NCI-H526 treated with DMSO at 0.1 percent for 48 hours (cell line): Measurements from ENCODE around the gene TBX3.

Source experiments
- DNase-seq: peaks from one replicate; lab custom pipeline; 2025; lab: John Stamatoyannopoulos, UW

TBX3 gene

DNA sequence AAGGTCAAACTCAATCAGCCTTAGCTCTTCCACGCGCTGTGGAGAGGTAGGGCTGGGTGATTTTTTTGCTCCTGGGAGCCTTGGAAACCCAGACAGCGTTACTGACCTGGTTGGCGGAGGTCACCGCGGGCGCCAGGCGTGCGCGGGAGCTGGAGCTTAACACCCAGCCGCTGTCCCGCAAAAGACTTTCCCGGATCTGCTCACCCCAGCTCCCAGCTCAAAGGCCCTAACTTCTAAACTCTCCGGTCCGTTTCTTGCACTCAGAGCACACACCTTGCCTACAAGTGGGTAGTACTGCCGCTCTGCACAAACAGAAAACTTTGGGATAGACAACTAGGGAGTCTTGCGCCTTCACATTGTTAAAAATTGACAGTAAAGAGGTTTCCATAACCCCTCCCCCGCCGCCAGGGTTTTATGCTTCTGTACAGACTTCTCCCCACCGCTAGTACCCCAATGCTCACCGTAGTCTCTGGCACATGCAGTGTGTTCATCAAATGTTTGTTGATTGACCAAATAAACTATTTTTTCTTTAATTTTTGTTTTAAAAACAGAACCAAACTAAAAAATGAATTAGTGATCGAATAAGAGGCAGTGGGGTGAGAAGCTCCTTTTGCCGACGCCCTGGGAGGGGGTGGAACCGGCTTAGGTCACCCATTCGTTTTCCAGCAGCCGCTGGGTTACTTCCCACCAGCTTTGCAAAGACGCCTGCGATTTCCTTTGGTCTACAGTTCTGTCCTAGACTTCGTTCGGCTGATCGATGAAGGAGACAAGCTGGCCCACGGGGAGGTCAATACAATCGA is 12.7 kb upstream of the TBX3 start:
- no peak for DNase-seq

GRCh38 chr12:114695305-114695592 is 11.3 kb upstream of the TBX3 start:
- DNase-seq, result no peak

- DNase-seq, result no peak
These were observed 10.7 kb upstream of the TBX3 start for GRCh38 chr12:114694436-114695304.

DNA sequence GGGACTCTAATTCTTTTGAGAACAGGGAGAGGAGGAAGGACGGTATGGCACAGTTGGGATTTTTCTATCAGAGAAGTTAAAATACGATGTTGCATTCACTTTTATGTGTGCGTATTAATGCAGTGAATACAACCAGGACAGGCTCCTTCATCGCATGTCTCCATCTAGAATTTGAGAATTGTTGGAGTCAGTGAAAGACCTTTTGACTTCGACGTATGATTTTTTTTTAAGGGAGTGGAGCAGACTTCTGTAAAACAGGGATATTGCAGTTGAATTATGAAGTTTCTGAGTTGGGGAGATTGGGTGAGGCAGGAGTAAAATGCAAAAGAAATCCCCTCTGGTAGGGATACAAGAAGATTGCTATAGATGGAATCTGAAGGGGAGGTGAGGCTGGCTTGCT is 9.6 kb upstream of the TBX3 start:
- DNase-seq, result no peak

DNA sequence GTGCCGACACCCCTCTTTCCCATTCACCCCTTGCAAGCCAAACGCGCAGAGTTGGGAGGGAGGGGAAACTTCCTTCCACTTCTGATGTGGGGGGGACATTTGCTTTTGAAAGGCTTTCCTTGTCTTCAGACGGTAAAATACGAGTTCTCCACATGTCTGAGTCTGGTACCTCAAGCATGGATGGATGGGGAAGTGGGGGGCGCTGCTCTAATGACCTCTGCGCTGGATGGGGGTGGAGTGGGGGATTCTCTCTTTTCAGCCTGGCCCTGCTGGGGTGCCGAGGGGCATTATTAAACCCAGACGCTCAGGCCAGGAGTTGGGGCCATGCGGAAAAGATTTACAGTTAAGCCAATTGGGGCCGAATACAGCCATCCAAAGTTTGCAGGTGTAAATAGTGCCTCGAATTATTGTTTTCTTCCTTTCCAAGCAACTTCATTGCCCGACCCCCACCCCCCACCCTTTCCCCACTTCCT is 9.1 kb upstream of the TBX3 start:
- no peak for DNase-seq

- DNase-seq, result no peak
These were observed 8.4 kb upstream of the TBX3 start for GRCh38 chr12:114692186-114693058.

GRCh38 chr12:114691763-114692185 is 7.8 kb upstream of the TBX3 start:
- no peak for DNase-seq

- DNase-seq, result no peak
These were observed 7.2 kb upstream of the TBX3 start for GRCh38 chr12:114691196-114691595.

DNA sequence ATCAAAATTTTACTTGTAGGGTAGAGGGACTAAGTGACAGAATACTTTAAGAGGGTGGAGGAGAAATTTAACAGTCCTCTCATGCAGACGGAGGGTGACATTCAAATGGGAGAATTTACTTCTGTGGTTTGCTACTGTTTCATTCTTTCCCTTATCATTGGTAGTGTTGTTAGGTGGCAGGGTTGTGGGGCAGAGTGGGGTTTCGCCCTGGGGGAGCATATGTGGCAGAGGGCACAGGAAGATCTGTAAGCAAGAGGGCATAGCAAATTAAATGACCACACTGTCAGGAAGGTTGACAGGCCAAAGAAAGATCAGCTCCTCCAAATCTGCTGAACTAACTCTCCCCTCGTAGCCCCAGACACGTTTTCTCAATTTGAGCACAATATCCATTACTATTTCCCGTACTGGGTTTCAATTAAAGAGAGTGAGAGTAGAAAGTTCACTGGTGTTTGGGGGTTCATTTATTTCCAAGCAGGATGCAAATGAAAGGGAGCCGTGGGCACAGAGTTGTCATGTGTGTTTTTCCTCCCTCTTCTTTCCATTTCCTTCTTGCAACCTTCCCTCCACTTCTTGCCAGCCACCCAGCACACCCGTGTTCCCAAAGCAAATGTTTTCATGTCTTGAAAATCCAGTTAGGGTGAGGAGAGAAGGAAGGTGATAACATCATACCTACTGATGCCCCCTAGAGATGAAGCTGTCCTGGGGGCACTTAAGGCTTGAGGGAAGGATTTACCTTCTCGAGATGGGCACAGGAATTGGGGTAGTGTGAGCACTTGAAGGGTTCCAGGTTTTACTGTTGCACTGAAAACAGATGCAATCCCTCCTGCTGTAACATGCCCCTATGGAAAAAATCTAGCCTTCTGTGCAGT is 6.5 kb upstream of the TBX3 start:
- no peak for DNase-seq

GRCh38 chr12:114689075-114689994 is 5.4 kb upstream of the TBX3 start:
- no peak for DNase-seq

DNA sequence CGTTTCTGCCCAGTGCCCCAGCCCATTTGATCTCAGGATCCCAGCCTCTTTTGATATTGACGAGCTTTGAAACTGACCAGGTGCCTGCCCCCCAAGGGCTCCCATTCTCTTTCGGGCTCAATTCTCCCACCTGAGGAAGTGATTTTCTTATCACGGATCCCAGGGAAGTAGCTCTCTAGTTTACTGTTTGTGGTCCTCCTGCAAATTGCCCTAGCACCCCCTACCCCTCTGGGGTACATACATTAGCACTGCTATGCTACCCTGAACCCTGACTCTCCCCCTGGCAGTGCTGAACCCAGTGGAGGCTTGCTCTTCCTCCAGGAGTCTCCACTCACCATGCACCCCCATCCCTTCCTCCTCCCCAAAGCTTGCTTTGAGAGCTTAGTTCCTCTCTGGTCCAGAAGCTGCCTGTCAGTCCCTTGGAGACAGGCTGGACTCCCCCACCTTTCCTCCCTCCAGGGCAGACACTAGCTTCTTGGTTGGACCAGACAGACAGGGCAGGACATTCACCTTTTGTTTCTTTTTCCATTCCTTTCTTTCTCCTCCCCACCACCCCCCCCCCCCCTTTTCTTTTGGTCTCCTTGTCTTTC is 4.4 kb upstream of the TBX3 start:
- DNase-seq, result no peak

DNA sequence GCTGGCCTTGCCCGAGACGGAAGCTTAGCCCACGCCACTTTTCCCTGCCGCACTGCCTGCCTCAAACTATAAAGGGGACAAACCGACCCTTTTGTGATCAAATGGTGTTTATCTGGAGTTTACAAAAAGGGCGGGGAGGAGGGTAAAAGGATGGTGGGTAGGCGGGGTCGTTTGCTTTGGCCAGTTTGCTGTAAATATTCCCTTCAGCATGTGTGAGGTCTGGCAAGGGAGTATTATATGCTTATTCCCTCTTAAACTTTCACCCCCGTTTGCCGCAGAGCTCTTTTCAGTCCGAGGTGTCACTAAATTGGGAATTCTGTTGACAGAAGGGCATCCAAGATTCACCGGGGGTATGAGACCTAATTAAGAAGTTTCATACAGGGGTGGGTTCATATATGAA is 3.8 kb upstream of the TBX3 start:
- no peak for DNase-seq

GRCh38 chr12:114686773-114687500 is 3.0 kb upstream of the TBX3 start:
- DNase-seq, result no peak

DNA sequence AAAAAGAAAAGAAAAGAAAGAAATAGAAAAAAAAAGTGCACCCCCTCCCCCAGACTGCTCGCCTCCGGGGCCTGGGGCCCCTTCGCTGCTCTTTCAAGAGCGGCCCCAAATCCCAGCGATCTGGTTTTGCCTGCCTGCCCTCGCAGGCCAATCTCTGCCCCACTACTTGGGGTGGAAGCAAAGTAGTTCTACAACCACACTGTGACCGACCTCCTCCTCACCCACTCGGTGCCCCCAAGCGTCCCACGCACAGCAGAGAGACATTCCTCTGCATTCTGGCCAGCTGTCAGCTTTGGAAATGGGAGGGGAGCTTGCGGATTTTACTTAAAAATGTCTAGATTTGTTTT is 2.4 kb upstream of the TBX3 start:
- no peak for DNase-seq

DNA sequence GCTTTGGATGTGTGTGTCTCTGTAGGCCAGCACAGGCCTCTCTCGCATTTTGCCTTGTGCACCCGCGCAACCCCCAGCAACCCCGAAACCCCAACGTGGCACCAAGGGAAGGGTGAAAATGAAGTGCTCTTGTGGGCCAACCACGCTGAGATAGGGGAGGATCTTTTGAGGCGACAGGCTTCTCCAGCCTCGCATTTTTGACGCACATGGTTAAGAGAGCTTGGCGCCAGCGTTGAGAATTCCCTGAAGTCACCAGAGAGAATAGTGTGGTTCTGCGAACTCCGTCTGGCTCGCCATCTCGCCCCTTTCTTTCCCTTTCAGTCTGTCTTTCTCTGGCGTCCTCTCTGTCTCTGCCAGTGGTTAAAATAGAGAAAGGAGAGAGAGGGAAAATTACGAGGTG is 1.9 kb upstream of the TBX3 start:
- no peak for DNase-seq

GRCh38 chr12:114685320-114685781 is 1.4 kb upstream of the TBX3 start:
- no peak for DNase-seq

DNA sequence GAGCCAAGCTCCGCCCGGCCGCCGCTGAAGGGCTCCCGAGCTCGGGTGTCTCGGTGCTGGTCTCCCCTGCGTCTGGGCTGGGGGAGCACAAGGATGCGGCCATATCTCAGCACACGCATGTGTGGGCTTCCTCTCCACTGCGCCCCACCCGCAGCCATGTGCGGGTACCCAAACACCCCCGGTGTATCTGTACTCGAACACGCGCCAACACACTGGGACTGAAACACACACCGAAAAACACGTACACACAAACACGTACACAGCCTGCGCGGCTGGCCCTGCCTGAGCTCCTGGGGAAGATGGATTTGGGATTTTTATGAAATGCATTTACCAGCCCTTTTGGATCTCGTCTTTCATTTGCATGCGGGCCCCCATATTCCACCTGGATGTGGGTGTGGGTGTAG is 897 bp upstream of the TBX3 start:
- no peak for DNase-seq

DNA sequence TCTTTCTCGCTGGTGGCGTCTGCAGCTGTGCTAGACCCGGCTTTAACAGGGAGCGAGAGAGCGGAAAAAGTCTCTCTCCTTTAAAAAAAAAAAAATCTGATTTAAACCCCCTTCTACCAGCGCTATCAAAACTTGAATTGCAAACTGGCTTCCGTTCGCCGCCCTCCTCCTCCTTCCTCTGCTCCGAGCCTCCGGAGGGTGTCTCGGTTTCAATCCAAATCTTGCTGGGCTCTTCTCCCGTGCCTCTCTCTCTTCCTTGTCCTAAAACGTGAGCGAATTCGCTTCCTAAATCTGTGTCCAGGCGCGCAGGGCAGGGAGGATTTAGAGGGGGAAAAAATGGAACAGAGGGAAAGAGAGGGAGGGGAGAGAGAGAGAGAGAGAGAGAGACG is 272 bp downstream of the TBX3 start:
- no peak for DNase-seq
